HG03469 (cell line): ENCODE measurements around the gene DMRTB1.

ENCODE experiments used
- ATAC-seq: cut with Tn5 transposase; IDR thresholded peaks from one replicate; pipeline ENCODE4 v1.9.1; 2021; ENCODE audit warnings: mild to moderate bottlenecking, moderate library complexity, moderate number of reproducible peaks; ENCODE audit not compliant: unreplicated experiment

The DMRTB1 gene

DNA sequence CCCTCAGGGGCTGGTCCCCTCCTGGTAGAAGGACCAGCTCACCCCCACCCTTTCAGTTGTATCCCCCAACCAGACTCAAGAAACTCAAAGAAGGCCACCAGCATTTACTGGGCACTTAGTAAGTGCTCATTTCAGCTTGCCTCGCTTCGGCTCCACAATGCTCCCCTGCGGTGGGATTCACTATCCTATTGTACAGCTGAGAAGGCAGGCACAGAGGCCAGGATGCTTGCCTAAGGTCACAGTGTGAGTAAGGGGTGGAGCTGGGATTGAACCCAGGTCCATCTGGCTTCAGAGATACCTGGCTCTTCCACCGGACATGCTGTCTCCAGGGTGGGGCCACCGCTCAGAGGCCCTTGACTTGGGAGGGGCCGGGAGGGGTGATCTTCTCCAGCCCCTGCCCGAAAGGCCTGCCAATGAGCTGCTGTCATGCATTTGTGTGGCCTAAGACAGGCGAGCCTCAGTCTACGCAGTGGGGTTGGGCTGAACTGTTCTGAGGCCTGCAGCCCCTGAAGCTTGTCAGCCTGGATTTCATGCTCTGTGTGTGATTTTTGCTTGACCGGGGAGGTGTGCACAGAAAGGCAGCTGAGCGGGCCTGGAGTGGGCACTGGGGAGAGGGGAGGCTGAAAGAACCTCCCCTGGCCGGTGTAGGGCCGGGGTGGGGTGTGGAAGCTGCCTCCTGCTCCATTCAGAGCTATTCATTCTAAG is 48.1 kb downstream of the DMRTB1 start:
- no peak for ATAC-seq

DNA sequence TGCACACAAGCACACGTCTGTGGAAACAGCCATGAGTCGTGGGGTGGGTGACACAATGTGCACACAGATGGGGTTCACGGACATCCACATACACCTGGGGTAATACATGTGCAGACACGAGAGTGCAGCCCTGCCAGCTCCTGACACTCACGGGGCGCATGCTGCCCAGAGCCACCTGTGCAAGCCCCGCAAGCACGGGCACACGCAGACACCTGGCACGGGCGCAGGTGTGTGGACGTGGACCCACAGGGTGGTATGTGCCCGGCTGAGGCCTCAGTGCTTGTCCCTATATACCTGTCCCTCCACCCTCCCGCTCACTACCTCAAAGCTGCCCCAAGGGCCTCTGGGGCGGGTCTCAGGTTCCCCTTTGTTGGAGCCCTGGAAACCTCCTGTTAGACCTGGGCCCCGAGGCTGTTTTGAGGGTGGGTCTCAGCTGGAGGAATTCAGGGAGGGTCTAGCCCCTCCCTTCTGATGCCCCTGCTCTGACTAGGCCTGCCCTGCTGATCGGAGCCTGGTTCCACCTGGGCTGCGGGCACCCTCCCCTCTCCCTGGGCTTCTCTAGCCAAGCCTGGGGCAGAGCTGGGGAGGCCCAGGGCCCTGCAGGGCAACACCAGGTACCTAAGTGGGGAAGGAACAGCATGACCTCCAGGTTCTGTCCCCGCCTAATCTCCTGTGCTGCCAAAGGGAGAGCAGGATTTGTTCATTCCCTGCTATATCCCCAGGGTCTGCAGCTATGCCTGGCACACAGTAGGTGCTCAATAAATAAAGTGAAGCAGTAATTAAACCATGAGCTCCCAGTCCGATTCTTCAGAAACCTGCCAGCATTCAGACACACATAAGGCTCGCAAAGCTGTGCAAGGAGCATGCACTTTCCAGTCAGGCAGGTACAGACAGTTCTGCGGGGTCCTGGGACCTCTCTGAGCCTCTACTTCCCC is 49.1 kb downstream of the DMRTB1 start:
- no peak for ATAC-seq

DNA sequence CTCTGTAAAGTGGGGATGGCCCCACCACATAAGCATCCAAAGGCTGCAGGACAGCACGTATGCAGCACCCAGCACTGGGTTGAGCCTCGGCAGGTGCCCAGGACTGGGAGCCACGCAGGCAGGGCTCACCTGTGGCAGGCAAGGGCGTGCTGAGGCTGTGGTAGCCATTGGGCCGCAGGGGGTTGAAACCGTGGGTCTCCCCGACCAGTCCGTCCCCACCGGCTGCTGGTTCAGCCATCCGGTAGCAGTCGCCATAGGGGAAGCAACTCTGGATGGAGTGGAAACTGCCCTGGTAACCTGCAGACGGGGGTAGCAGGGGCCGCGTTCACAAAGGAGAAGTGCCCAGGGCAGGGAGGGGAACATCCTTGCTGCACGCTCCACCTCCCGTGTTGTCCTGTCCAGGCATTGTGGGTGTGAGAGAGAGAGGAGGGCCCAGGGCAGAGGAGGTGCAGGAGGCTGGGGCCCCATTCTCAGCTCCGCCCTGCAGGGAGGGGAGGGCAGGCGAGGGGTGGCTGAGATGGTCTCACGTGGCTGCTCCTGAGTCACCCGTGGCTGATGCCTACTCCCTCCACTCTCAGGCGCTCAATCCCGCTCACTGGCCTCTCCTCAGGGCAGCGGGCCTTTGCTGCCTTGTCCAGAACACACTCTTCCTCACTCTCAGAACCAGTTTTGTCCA is 49.9 kb downstream of the DMRTB1 start:
- ATAC-seq = no peak

DNA sequence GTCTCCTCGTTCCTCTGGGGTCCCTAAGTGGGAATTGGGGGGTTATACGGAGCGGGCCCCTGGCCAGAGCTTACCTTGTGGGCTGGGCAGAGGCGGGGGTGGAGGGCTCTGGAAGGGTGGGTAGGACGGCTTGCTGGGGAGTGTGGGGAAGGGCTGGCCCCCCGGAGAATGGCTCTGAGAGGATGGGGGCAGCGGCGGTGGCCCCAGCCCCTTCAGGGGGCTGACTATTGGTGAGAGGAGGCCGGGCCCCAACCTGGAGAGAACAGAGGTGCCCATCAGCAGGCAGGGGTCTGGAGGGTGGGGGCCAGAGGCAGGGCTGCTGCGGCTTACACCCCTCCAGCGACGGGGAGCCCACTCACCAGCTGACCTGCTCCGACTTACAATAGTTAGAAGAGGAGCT is 50.6 kb downstream of the DMRTB1 start:
- ATAC-seq = no peak

DNA sequence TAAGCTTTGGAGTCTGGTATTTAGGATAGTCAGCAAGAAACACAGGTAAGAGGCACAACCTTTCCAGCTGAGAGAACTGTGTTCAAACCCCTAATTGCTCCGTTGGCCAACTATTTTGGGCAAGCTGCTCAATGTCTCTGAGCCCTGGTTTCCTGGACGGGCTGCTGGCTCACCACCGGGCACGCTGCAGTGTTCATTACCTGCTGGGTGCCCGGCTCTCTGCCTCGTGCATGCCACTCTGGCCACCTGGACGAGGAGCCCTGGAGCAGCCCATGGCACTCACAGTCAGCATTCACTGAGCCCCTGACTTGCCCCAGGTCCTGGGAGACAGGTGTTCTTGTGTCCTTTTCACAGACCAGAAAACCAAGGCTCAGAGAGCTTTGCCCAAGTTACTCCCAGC is 51.0 kb downstream of the DMRTB1 start:
- ATAC-seq = no peak

DNA sequence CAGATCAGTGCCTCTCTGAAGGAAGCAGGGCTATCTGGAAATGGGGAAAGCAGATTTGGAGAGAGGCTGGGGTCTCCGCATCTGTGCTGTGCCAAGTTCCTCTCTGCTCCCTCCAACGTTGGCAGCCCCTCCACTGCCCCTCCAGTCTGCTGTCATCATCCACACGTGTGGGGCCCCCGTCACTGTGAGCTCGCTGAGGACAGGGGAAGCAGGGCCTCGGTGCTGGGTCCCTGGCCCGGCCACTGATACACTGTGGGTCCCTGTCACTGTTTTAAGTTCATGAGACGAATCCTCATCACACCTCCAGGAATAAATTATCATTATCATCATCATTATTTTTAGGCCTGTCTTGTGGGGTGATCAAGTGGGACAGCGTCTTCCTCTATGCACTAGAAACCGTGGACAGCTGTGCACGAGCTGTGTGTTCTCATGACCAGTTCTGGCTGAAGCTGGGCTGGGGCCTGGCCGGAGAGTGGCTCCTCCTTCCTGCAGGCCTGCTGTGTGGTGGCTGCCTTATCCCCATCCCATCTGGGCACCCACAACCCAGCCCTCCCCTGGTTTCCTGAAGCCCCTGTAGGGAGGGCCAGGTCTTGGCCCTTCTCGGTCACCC is 52.2 kb downstream of the DMRTB1 start:
- no peak for ATAC-seq

DNA sequence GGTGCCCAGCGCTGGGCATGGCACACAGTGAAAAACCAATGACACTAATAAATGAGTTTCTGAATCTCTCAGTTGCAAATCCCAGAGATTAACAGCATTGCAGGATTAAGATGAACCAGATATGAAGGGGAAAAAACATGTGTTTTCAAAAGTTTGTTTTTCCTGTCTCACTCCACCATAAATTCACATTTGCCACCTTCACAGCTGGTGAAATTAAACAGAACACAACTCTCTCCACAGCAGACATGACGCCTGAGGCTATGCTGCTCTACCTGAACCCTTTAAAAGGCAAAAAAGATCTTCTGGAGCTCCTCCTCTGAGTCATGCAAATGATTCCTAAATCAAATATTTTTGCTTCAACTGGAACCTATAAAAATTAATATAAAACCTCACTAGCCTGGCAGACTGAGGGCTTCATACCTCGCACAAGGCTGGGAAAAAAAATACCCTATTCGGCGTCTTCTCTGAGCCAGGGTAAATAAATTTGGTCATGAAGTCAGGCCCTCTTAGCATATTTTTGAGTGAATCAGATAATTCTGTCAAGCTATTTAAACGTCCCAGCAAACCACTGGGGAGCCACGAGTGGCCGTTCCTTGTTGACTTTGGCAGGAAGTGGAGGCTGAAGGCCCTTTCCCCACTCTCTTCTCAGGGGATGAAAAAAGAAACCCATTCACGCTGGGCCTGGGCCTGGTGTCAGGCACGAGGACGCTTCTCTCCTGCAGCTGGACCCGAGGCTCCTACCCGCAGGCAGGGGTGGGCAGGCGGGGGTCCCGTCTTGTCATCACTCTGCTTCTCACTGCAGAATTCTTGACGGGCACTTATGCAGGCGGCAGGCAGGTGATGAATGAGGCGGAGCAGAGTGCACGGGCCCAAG is 53.0 kb downstream of the DMRTB1 start:
- ATAC-seq = no peak

DNA sequence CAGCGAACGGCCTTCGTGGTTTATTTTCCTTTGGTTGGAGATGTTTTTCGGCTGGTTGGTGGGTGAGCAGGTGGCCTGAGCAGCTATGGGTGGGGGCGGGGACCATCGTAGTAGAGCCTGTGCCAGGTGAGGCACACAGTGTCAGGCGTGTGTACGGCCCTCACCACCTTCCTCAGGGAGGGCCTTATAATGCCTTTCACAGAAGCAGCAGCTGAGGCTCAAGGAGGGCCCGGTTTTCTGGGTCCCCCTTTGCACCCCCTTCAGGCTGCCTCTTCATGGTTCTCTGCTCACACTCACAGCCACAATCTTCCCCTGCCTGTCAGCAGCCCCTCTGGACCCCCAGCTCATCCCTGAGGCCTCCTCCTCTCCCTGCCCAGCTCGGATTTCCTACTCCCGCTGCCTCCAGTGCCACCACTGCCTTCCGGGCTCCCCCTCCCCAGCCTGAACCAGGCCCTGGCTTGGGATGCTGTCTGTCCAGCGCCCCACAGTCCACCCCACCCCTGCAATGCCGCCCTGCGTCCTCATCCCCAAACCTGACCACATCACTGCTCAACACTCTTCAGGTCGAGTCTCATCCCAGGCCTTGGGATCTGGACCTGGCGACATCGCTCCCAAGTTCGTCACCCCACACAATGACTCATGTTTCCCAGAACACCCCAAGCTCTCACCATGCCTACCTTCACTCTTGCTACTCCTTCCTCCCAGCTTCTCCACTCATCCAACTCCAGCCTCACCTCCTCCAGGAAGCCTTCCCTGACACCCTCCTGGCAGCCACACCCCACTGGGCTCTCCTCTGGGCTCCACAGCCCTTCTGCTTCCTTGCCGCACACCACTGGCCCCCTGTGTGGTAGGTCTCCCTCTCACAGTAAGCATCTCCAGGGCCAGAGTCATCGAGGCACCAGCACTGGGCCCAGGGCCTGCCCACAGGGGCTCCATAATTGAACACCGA is 53.9 kb downstream of the DMRTB1 start:
- no peak for ATAC-seq

DNA sequence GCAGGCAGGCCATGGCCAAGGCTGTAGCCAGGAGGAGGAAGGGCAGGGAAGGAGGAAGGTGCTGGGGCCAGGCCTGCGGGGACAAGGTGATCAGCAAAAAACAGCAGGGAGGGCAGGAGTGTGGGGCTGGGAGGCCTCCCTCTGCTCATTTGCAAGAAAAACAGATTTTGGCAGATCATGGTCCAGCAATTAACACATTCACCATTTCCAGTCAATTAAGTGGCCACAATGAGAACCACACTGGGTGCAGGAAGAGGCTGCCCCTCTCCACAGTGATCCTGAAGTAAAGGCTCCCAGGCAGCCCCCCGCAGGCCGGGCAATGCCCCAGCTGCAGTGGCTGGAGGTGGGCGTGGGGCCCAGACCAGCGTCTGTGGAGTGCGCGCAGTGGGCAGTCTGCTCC is 54.6 kb downstream of the DMRTB1 start:
- ATAC-seq = no peak

DNA sequence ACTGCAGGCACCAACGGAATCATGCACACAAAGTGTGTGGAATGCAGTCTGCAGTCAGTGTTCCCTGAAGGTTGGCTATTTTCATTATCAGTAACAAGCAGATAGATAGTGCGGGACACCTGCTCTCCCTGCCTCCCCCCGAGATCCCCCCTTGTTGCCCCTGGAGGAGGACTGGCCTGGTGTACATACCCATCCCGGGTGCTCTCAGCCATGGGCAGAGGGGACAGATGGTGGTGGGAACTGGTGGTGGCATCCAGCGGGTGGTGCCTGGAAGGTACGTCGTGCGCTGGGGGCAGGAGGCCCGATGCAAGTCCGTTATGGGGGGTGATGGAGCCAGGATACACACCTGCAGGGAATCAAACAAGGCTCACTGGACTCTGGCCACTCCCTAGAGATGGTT is 55.2 kb downstream of the DMRTB1 start:
- ATAC-seq = no peak

DNA sequence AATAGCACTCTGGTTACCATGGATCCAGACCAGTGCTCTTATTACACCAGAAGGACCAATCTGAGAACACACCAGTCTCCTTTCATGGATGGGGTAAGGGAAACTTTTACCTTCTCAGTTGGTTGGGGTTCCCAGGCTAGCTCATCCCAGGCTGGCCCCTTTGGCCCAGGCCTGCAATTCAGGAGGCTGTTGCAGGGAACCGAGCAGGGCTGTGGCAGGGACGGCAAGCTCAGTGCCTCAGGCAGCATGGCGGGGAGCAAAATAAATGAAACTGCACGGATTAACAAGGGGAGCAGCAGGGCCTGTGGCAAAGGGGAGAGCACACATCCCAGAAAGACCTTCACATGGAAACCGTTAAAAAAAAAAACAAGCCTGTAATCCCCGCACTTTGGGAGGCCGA is 57.0 kb downstream of the DMRTB1 start:
- no peak for ATAC-seq
